Panc1 (cell line): Measurements from ENCODE around the gene SCGB2A2. TPM values are rescaled to one million over a fixed set of nuclear protein-coding genes. Genes with fewer than 3 reads are reported as not detected.

ENCODE experiments used
- ATAC-seq: fragments of 200-7000 bp; cut with Tn5 transposase; 2 replicates; pipeline ENCODE4 v1.9.1; 2020; ENCODE audit warnings: mild to moderate bottlenecking, moderate library complexity
- BruUV-seq: library from RNA; stranded (reverse); fragments of 400-500 nt; replicated peaks from 2 replicates; lab custom pipeline; 2021; lab: Mats Ljungman, UMichigan
- CTCF ChIA-PET: fragments of 300-600 bp; sonication (Branson Sonifier 250); formaldehyde crosslinking; loops from one replicate; lab custom pipeline; 2022; ENCODE audit warnings: antibody characterized with exemption; lab: Charles Lee
- POLR2A ChIA-PET: fragments of 300-600 bp; sonication (Branson Sonifier 250); formaldehyde crosslinking; loops from one replicate; lab custom pipeline; 2022; ENCODE audit warnings: antibody characterized with exemption; lab: Charles Lee
- DNase-seq: peaks from one replicate; pipeline ENCODE4 v3.0.0-alpha.2; 2010; ENCODE audit warnings: low read depth, low spot score
- H3K27ac ChIP-seq: 2 replicates; pipeline ENCODE4 v1.5.1; 2011; ENCODE audit warnings: mild to moderate bottlenecking, low read length, inconsistent platforms
- H3K27me3 ChIP-seq: fragments of 200-500 bp; sonication (Bioruptor generic); 2 replicates; pipeline ENCODE4 v1.6.0; 2014; ENCODE audit warnings: low read length, inconsistent platforms; ENCODE audit not compliant: control insufficient read depth, insufficient read depth
- H3K36me3 ChIP-seq: fragments of 200-500 bp; sonication (Bioruptor generic); 2 replicates; pipeline ENCODE4 v1.5.1; 2014; ENCODE audit warnings: inconsistent platforms, mild to moderate bottlenecking, low read length, moderate library complexity; ENCODE audit not compliant: control insufficient read depth, insufficient read depth
- H3K4me1 ChIP-seq: 2 replicates; pipeline ENCODE4 v1.5.1; 2011; ENCODE audit warnings: inconsistent platforms, mild to moderate bottlenecking, low read length, moderate library complexity; ENCODE audit not compliant: control insufficient read depth, insufficient read depth
- H3K4me3 ChIP-seq, 2 experiments: 2 replicates each; pipeline ENCODE4 v1.5.1; 2011 to 2012; ENCODE audit warnings: low read depth in 2 of 2, low read length in 2 of 2, mild to moderate bottlenecking in 2 of 2, inconsistent platforms in 1 of 2, moderate library complexity in 1 of 2
- H3K9me3 ChIP-seq: fragments of 200-500 bp; sonication (Bioruptor generic); 2 replicates; pipeline ENCODE4 v1.5.1; 2014; ENCODE audit warnings: low read depth, mild to moderate bottlenecking, inconsistent platforms, low read length, moderate library complexity; ENCODE audit not compliant: control insufficient read depth, insufficient read depth
- POLR2AphosphoS5 ChIP-seq: IDR thresholded peaks from 2 replicates; pipeline ENCODE4 v1.6.1; 2012; ENCODE audit warnings: mild to moderate bottlenecking, low read depth, low read length, moderate library complexity
- REST ChIP-seq, 2 experiments: IDR thresholded peaks; 2 replicates each; pipeline ENCODE4 v1.6.1; 2011 to 2012; ENCODE audit warnings: low read depth in 2 of 2, control low read depth in 1 of 2, low read length in 1 of 2, mild to moderate bottlenecking in 1 of 2, moderate library complexity in 1 of 2; ENCODE audit not compliant: insufficient read depth in 1 of 2
- SIN3A ChIP-seq: IDR thresholded peaks from 2 replicates; pipeline ENCODE4 v1.6.1; 2012; ENCODE audit warnings: low read depth, mild to moderate bottlenecking, low read length, moderate library complexity, borderline replicate concordance; ENCODE audit not compliant: insufficient read depth
- TCF7L2 ChIP-seq: IDR thresholded peaks from 2 replicates; pipeline ENCODE4 v1.6.1; 2011; ENCODE audit warnings: mild to moderate bottlenecking, low read depth, low read length, inconsistent platforms
- in situ Hi-C: cut with HindIII; loops from 2 replicates; pipeline ENCODE4 v1.10.0; 2016; ENCODE audit warnings: low sequenced_read_pairs, low pct_unique_long_range_greater_than_20kb
- intact Hi-C: fragments of 100-400 bp; cut with micrococcal nuclease; formaldehyde crosslinking; loops from one replicate; pipeline ENCODE4 v1.10.0; 2022; ENCODE audit not compliant: unreplicated experiment
- total RNA-seq: library from RNA; stranded (reverse); gene quantifications from one replicate; pipeline ENCODE4 v1.2.1, GENCODE V29; 2021; ENCODE audit not compliant: unreplicated experiment
- TF ChIP-seq, protein P1 (sequence below): fragments of 450-650 bp; IDR thresholded peaks from 2 replicates; pipeline ENCODE4 v1.5.1; 2017; ENCODE audit warnings: mild to moderate bottlenecking

The SCGB2A2 gene
- total RNA-seq, 1 experiment from 2014 or later = not detected

- TF ChIP-seq, protein P1, sequence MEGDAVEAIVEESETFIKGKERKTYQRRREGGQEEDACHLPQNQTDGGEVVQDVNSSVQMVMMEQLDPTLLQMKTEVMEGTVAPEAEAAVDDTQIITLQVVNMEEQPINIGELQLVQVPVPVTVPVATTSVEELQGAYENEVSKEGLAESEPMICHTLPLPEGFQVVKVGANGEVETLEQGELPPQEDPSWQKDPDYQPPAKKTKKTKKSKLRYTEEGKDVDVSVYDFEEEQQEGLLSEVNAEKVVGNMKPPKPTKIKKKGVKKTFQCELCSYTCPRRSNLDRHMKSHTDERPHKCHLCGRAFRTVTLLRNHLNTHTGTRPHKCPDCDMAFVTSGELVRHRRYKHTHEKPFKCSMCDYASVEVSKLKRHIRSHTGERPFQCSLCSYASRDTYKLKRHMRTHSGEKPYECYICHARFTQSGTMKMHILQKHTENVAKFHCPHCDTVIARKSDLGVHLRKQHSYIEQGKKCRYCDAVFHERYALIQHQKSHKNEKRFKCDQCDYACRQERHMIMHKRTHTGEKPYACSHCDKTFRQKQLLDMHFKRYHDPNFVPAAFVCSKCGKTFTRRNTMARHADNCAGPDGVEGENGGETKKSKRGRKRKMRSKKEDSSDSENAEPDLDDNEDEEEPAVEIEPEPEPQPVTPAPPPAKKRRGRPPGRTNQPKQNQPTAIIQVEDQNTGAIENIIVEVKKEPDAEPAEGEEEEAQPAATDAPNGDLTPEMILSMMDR = no peak
- TF ChIP-seq POLR2AphosphoS5 (no peak), TCF7L2 (no peak), REST (IDR thresholded peaks at IDR 0.05; ENCODE audit: insufficient read depth in 1 of 2, low read depth in 2 of 2, low read length in 1 of 2) (no peak), SIN3A (no peak)
- CTCF ChIA-PET = no interaction called here
- DNase-seq (no peak), ATAC-seq (no peak)
- H3K36me3 ChIP-seq = no peaks in the 10 kb centered on the region
- intact Hi-C loops = no loop called here
- POLR2A ChIA-PET = no interaction called here
- H3K4me3 ChIP-seq = no peak overlapping the region
- H3K4me1 ChIP-seq = no peaks in the 10 kb centered on the region
- no peaks in the 10 kb centered on the region for H3K9me3 ChIP-seq
- in situ Hi-C loops = no loop called here
- peaks cover 2% of the 10 kb centered on the region; the same call in 1 of the 2 replicates for H3K27me3 ChIP-seq
- no TSS peak for BruUV-seq
- no peak overlapping the region for H3K27ac ChIP-seq
Measured at GRCh38 chr11:62264004-62264403, 6.0 kb upstream of the SCGB2A2 start.

DNA sequence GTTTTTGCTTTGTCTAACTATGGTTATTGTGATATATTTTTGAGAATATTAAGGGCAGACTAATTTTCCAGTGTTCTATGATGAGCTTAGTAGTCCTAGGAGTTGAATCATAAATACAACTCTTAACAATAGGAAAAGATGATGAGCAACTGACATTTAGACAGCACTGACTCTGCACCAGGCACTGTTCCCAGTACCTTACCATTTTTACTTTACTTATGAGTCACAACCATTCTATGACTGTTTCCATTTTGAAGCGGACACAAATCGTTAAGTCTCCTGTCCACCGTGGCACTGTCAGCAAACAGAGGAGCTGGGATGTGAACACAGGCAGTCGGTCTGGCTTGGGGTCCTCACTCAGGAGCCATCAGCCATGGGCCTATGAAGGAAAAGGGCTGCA lies 3.4 kb upstream of the SCGB2A2 start:
- no peak overlapping the region for H3K27ac ChIP-seq
- intact Hi-C loops (no loop called here), in situ Hi-C loops (no loop called here)
- H3K4me1 ChIP-seq = no peaks in the 10 kb centered on the region
- ChIA-PET CTCF (no interaction called here), POLR2A (no interaction called here)
- H3K36me3 ChIP-seq = no peaks in the 10 kb centered on the region
- no peak overlapping the region for H3K4me3 ChIP-seq
- TF ChIP-seq TCF7L2 = no peak
- H3K27me3 ChIP-seq = no peaks in the 10 kb centered on the region
- no TSS peak for BruUV-seq
- DNase-seq = peak; percentile 53
- H3K9me3 ChIP-seq = no peaks in the 10 kb centered on the region
- peak; percentile 75; the same call in 1 of the 2 replicates for ATAC-seq

GRCh38 chr11:62267050-62267449 lies 2.9 kb upstream of the SCGB2A2 start:
- H3K36me3 ChIP-seq = no peaks in the 10 kb centered on the region
- no peaks in the 10 kb centered on the region for H3K9me3 ChIP-seq
- TF ChIP-seq, protein P1 = no peak
- TF ChIP-seq SIN3A = no peak
- no peaks in the 10 kb centered on the region for H3K4me1 ChIP-seq
- BruUV-seq = no TSS peak
- DNase-seq = no peak
- ATAC-seq = no peak
- intact Hi-C loops = no loop called here
- H3K27ac ChIP-seq = no peak overlapping the region
- H3K4me3 ChIP-seq = no peak overlapping the region
- ChIA-PET POLR2A (no interaction called here), CTCF (no interaction called here)
- no peaks in the 10 kb centered on the region for H3K27me3 ChIP-seq
- in situ Hi-C loops = no loop called here
